ENCODE measurements around the gene RLN3. TPM values are rescaled to one million over a fixed set of nuclear protein-coding genes. Genes with fewer than 3 reads are reported as not detected.

RLN3 gene, protein sequence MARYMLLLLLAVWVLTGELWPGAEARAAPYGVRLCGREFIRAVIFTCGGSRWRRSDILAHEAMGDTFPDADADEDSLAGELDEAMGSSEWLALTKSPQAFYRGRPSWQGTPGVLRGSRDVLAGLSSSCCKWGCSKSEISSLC
- total RNA-seq (2022; extraction: Qiagen RNA extraction; ENCODE audit: low read depth), result not detected in 5 replicates

GRCh38 chr19:14027856-14028450 is at the start of gene RLN3:
Gene RLN3, plus strand, starts transcription at chr19:14028148. Its CDS starts 57 bp downstream, at chr19:14028205.

DNA sequence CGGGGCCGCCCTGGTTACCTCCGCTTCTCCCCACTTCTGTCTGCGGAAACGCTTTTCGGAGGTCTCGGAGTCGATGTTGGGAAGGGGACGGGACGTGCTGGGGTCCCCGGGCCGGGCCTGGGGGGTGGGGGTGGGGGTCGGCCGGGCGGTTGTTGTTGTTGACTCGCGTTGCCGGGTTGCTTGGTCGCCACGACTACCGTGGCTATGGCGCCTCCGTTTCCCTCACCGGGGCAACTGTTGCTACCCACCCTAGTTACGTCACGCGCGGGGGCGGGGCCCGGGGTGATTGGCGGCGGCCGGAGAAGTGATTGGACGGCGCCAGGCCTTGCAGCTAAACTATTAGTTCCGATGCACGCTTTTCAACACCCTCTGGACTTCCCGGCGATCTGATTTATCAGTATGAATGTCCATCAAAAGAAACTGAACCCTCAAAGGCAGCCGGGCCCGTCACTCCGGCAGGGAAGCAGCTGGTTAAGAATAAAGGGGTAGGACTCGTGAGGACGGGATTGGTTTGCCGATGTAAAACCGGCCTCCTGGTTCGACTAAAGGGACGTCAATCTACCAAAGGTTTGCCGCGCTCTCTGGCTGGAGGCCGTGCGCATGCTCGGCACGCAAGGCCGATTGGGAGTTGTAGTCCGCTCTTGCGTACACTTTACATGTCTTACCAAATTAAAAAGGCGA is 21.7 kb upstream of the RLN3 start, which contains the start of gene RFX1:
RFX1 (minus strand) TSS at position 236 of the 681 bp plus-strand sequence. CDS start 12,477 bp downstream, outside the sequence.

GRCh38 chr19:14031719-14032480 is 4.0 kb downstream of the RLN3 start, which contains the start of gene IL27RA:
Gene IL27RA, plus strand, starts transcription at chr19:14031762. Its CDS starts 111 bp downstream, at chr19:14031873.

DNA sequence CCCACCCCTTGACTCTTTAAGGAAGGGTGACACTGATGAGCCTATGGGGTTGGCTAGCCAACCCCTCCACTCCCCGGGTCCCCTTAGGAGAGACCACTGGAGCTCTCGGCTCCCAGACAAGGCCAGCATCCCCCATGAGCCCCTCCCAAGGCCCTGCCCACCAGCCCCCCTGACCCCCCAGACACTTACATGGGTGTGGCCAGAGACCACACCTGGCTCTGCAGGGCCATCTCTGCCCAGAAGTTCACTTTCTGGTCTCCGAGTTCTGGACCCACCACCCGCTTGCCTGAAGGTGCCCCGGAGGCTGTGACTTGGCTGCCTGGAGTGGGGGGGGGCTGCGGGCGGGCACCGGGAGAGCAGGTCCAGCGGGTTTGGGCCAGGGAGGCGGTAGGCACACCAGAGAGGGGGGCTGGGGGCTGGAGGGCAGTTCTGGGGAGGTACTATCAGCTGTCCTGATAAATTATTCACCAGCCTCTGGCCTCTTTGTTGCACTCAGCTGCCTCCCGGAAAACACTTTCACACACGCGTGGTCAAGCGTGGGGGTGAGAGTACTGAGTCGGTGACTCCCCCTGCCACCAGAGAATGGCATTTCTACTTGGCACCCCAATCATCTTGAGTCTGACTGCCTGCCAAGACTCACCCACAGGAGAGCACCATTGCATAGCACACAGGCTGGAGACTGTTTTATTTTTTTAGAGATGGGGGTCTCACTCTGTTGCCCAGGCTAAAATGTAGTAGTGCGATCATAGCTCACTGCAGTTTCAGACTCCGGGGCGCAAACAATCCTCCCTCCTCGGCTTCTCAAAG is 34.0 kb downstream of the RLN3 start, which contains the start of gene PALM3:
PALM3 (minus strand) TSS at position 326 of the 807 bp plus-strand sequence; CDS start at position 230, 96 bp downstream.

GRCh38 chr19:14072535-14073260 is 44.8 kb downstream of the RLN3 start, which contains the start of gene MISP3:
Gene MISP3, plus strand, starts transcription at chr19:14072786. Its CDS starts 524 bp downstream, at chr19:14073310.

Other genes with a start within 250 kb of the RLN3 start
- 2.7 to 4.5 TPM (median 4.0 TPM) in 5 replicates for gene ZSWIM4, start 232.7 kb upstream of the RLN3 start, total RNA-seq (2022; extraction: Qiagen RNA extraction; ENCODE audit: low read depth)
- 2.0 to 3.6 TPM (median 3.1 TPM) in 5 replicates for gene NANOS3, start 151.0 kb upstream of the RLN3 start, total RNA-seq (2022; extraction: Qiagen RNA extraction; ENCODE audit: low read depth)
- gene BRME1, start 122.0 kb upstream of the RLN3 start, total RNA-seq (2022; extraction: Qiagen RNA extraction; ENCODE audit: low read depth), result 0.17 to 1.0 TPM (median 0.32 TPM) in 4 of 5 replicates, not detected in the other
- 7.9 to 10.0 TPM (median 9.3 TPM) in 5 replicates for gene CC2D1A, start 121.9 kb upstream of the RLN3 start, total RNA-seq (2022; extraction: Qiagen RNA extraction; ENCODE audit: low read depth)
- 0.71 to 1.5 TPM (median 1.4 TPM) in 5 replicates for gene PODNL1, start 89.7 kb upstream of the RLN3 start, total RNA-seq (2022; extraction: Qiagen RNA extraction; ENCODE audit: low read depth)
- 15.8 to 21.1 TPM (median 20.0 TPM) in 5 replicates for gene DCAF15, start 75.6 kb upstream of the RLN3 start, total RNA-seq (2022; extraction: Qiagen RNA extraction; ENCODE audit: low read depth)
- gene RFX1, start 21.8 kb upstream of the RLN3 start, total RNA-seq (2022; extraction: Qiagen RNA extraction; ENCODE audit: low read depth), result 4.2 to 6.1 TPM (median 5.1 TPM) in 5 replicates
- 8.3 to 10.3 TPM (median 9.6 TPM) in 5 replicates for gene IL27RA, start 3.6 kb downstream of the RLN3 start, total RNA-seq (2022; extraction: Qiagen RNA extraction; ENCODE audit: low read depth)
- gene PALM3, start 33.9 kb downstream of the RLN3 start, total RNA-seq (2022; extraction: Qiagen RNA extraction; ENCODE audit: low read depth), result 1.7 to 3.1 TPM (median 1.8 TPM) in 5 replicates
- gene MISP3, start 44.6 kb downstream of the RLN3 start, total RNA-seq (2022; extraction: Qiagen RNA extraction; ENCODE audit: low read depth), result 2.3 to 4.2 TPM (median 3.9 TPM) in 5 replicates
- not detected in 5 replicates for gene C19orf67, start 57.6 kb downstream of the RLN3 start, total RNA-seq (2022; extraction: Qiagen RNA extraction; ENCODE audit: low read depth)
- 28.6 to 41.4 TPM (median 36.4 TPM) in 5 replicates for gene SAMD1, start 62.6 kb downstream of the RLN3 start, total RNA-seq (2022; extraction: Qiagen RNA extraction; ENCODE audit: low read depth)
- 28.1 to 36.6 TPM (median 32.7 TPM) in 5 replicates for gene PRKACA, start 89.6 kb downstream of the RLN3 start, total RNA-seq (2022; extraction: Qiagen RNA extraction; ENCODE audit: low read depth)
- 29.1 to 32.6 TPM (median 30.7 TPM) in 5 replicates for gene ASF1B, start 108.4 kb downstream of the RLN3 start, total RNA-seq (2022; extraction: Qiagen RNA extraction; ENCODE audit: low read depth)
- gene ADGRL1, start 178.0 kb downstream of the RLN3 start, total RNA-seq (2022; extraction: Qiagen RNA extraction; ENCODE audit: low read depth), result 3.4 to 6.2 TPM (median 4.8 TPM) in 5 replicates

All from A549 treated with GW870086 at 1 μM for 4 hours (cell line).